Psoas muscle (tissue), 8 donors: Measurements from ENCODE around the gene CMSS1. TPM values are rescaled to one million over a fixed set of nuclear protein-coding genes. Genes with fewer than 3 reads are reported as not detected.
A peak's percentile ranks its signal among the peaks of the same experiment; 100 is the strongest.

Experiments
- ATAC-seq, 4 donors: fragments of 200-7000 bp; cut with Tn5 transposase; one replicate each; pipeline ENCODE4 v1.9.1; 2020; ENCODE audit warnings: moderate library complexity in 3 of 4, mild to moderate bottlenecking in 2 of 4
- DNase-seq, 2 donors: peaks; one replicate each; pipeline ENCODE4 v3.0.0-alpha.2; 2020
- H3K27ac ChIP-seq: fragments of 200-600 bp; one replicate; pipeline ENCODE4 v1.8.0; 2022
- H3K27me3 ChIP-seq, 3 donors: fragments of 200-600 bp in 1 of 3; one replicate each; pipeline versions ENCODE4 v1.6.1 to v1.8.0; 2013 to 2022; ENCODE audit warnings: low read length in 2 of 3, mild to moderate bottlenecking in 2 of 3, moderate library complexity in 1 of 3; ENCODE audit not compliant: insufficient read depth in 3 of 3
- H3K36me3 ChIP-seq, 2 donors: fragments of 200-600 bp in 1 of 2; one replicate each; pipeline versions ENCODE4 v1.6.1 to v1.8.0; 2013 to 2022; ENCODE audit warnings: low read depth in 1 of 2, mild to moderate bottlenecking in 1 of 2, moderate library complexity in 1 of 2; ENCODE audit not compliant: insufficient read depth in 1 of 2
- H3K4me1 ChIP-seq: fragments of 200-600 bp; one replicate; pipeline ENCODE4 v1.8.0; 2022
- H3K4me3 ChIP-seq: fragments of 200-600 bp; one replicate; pipeline ENCODE4 v1.8.0; 2022; ENCODE audit warnings: mild to moderate bottlenecking
- H3K9me3 ChIP-seq: fragments of 200-600 bp; one replicate; pipeline ENCODE4 v1.8.0; 2022
- CTCF ChIP-seq: fragments of 200-600 bp; IDR thresholded peaks from one replicate; pipeline ENCODE4 v1.8.0; 2022; ENCODE audit warnings: antibody characterized with exemption
- WGBS, 3 donors: extraction: QIAGEN DNeasy Blood & Tissue Kit; methylation state at CpG; one replicate each; pipeline versions ENCODE4 v1.1.6 to v1.1.7; 2013; 5-methylcytosine and 5-hydroxymethylcytosine counted together
- intact Hi-C, 2 donors: fragments of 100-400 bp; cut with DNase I; formaldehyde crosslinking; loops; one replicate each; pipeline versions ENCODE4 v1.11.0 to v1.14.2; 2022
- polyA plus RNA-seq, 3 donors: library from polyadenylated mRNA; stranded (reverse); fragments of 200-250 nt; gene quantifications; one replicate each; pipeline ENCODE4 v1.2.3, GENCODE V29; 2013
- total RNA-seq, 4 donors: library from RNA; stranded (reverse); fragmentation: NEBNext Ultra II Directional in 2 of 4; extraction: Animal tissue kit (Norgen Biotek cat#: 25700) in 2 of 4; gene quantifications; one replicate each; pipeline versions ENCODE4 v1.2.1 to v1.2.4, GENCODE V29; 2021 to 2023
- donor health status: healthy with polysubstance abuse.
- donor health status: DM: no; HTN: no; CAD: no; lungs with moderate emphysema.
- donor health status: Bipolar disorder and iron deficiency.
- donor health status: healthy.
- donor health status: DM: yes; HTN: yes; CAD: no.
- donor health status: DM: no; HTN: no; CAD: no.
- donor health status: DM: no; HTN: no; CAD: no.
- donor health status: DM: yes; HTN: yes; CAD: no.

CMSS1 gene
- total and polyA plus RNA-seq, 7 donors: 18.4 to 174 (median 58.8) TPM

GRCh38 chr3:100072326-100073048 is 254.8 kb downstream of the CMSS1 start:
- Histone ChIP-seq H3K4me3 (no peak overlapping the region), H3K36me3 (peaks cover 0 to 17% of the 10 kb centered on the region in 2 donors), H3K27ac (peak overlapping the region; percentile 80), H3K4me1 (peaks cover 63% of the 10 kb centered on the region), H3K9me3 (no peaks in the 10 kb centered on the region), H3K27me3 (no peaks in the 10 kb centered on the region)
- WGBS, 3 donors: 61 to 80% (median 70%) methylated on average over 3 of the region's 3 CpGs
- DNase-seq (peak in 1 of 2 donors; percentile 27), ATAC-seq (peak in 3 of 4 donors; percentile 46 to 61 (median 56))
- intact Hi-C loops: loop anchor here in 1 of 2 donors (5.0 kb wide), 1 partner anchor 85 kb away; no protein-coding TSS in a partner anchor
- TF ChIP-seq CTCF: no peak

- Histone ChIP-seq H3K4me3 (no peak overlapping the region), H3K36me3 (peaks cover 0 to 17% of the 10 kb centered on the region in 2 donors), H3K27me3 (no peaks in the 10 kb centered on the region), H3K4me1 (peaks cover 68% of the 10 kb centered on the region), H3K27ac (peak overlapping the region; percentile 80), H3K9me3 (no peaks in the 10 kb centered on the region)
- no peak for TF ChIP-seq CTCF
- no peak for ATAC-seq
- WGBS, 3 donors: 87 to 92% (median 88%) methylated on average over 1 of the region's 1 CpG
- intact Hi-C loops: loop anchor here in 1 of 2 donors (5.0 kb wide), 1 partner anchor 84 kb away; no protein-coding TSS in a partner anchor
- DNase-seq: no peak
Measured at GRCh38 chr3:100073049-100073713, 255.5 kb downstream of the CMSS1 start.

- Histone ChIP-seq H3K9me3 (no peaks in the 10 kb centered on the region), H3K27ac (peak overlapping the region; percentile 80), H3K4me3 (no peak overlapping the region), H3K4me1 (peaks cover 70% of the 10 kb centered on the region), H3K36me3 (peaks cover 0 to 17% of the 10 kb centered on the region in 2 donors), H3K27me3 (no peaks in the 10 kb centered on the region)
- 63 to 69% (median 68%) methylated on average over 10 of the region's 10 CpGs for WGBS, 3 donors
- DNase-seq (no peak), ATAC-seq (no peak)
- intact Hi-C loops: loop anchor here in 1 of 2 donors (5.0 kb wide), 1 partner anchor 83 kb away; no protein-coding TSS in a partner anchor
- no peak for TF ChIP-seq CTCF
Measured at GRCh38 chr3:100073714-100074307, 256.1 kb downstream of the CMSS1 start.

GRCh38 chr3:100075196-100075595 is 257.5 kb downstream of the CMSS1 start:
- intact Hi-C loops: loop anchor here in 1 of 2 donors (5.0 kb wide), 1 partner anchor 177 kb away; no protein-coding TSS in a partner anchor
- Histone ChIP-seq H3K27me3 (no peaks in the 10 kb centered on the region), H3K4me1 (peaks cover 57% of the 10 kb centered on the region), H3K9me3 (no peaks in the 10 kb centered on the region), H3K36me3 (peaks cover 0 to 17% of the 10 kb centered on the region in 2 donors), H3K4me3 (no peak overlapping the region), H3K27ac (peak overlapping the region; percentile 80)
- ATAC-seq: no peak
- 77 to 89% (median 80%) methylated on average over 4 of the region's 4 CpGs for WGBS, 3 donors
- no peak for TF ChIP-seq CTCF
- no peak for DNase-seq
